GM12878 (cell line): ENCODE results near the gene WDR76. TPM values are rescaled to one million over a fixed set of nuclear protein-coding genes. Genes with fewer than 3 reads are reported as not detected.
A peak's percentile ranks its signal among the peaks of the same experiment; 100 is the strongest.

Experiments
- BACH1 ChIP-seq: fragments of 450-650 bp; IDR thresholded peaks from 2 replicates; pipeline ENCODE4 v1.6.1; 2017; ENCODE audit warnings: mild to moderate bottlenecking, borderline replicate concordance
- CBX5 ChIP-seq: sonication (generic); IDR thresholded peaks from 2 replicates; pipeline ENCODE4 v1.6.1; 2016; ENCODE audit warnings: low read depth, moderate library complexity, mild to moderate bottlenecking, inconsistent platforms
- CEBPB ChIP-seq, 2 experiments: fragments of 150-350 bp in 1 of 2; IDR thresholded peaks; 2 replicates each; pipeline ENCODE4 v1.6.1; 2012 to 2014; ENCODE audit warnings: low read depth in 2 of 2, low read length in 2 of 2, borderline replicate concordance in 1 of 2, inconsistent platforms in 1 of 2
- EP300 ChIP-seq, 2 experiments: fragments of 150-350 bp in 1 of 2; IDR thresholded peaks; 2 replicates each; pipeline ENCODE4 v1.6.1; 2011 to 2012; ENCODE audit warnings: low read depth in 2 of 2, low read length in 2 of 2, borderline replicate concordance in 1 of 2, improper control_type of control experiment in 1 of 2, inconsistent platforms in 1 of 2; ENCODE audit not compliant: control insufficient read depth in 1 of 2
- ESRRA ChIP-seq: IDR thresholded peaks from 2 replicates; pipeline ENCODE4 v1.6.1; 2012; ENCODE audit warnings: mild to moderate bottlenecking, low read length, improper control_type of control experiment
- HCFC1 ChIP-seq: fragments of 150-350 bp; IDR thresholded peaks from 2 replicates; pipeline ENCODE4 v1.6.1; 2014; ENCODE audit warnings: low read length
- KLF5 ChIP-seq: fragments of 450-650 bp; IDR thresholded peaks from 2 replicates; pipeline ENCODE4 v1.6.1; 2014; ENCODE audit warnings: mild to moderate bottlenecking; ENCODE audit not compliant: partially characterized antibody
- PML ChIP-seq: IDR thresholded peaks from 2 replicates; pipeline ENCODE4 v1.6.1; 2012; ENCODE audit warnings: low read length, inconsistent platforms
- RAD51 ChIP-seq: fragments of 450-650 bp; IDR thresholded peaks from 2 replicates; pipeline ENCODE4 v1.6.1; 2016; ENCODE audit warnings: moderate library complexity, mild to moderate bottlenecking, inconsistent platforms
- SIX5 ChIP-seq: IDR thresholded peaks from 2 replicates; pipeline ENCODE4 v1.6.1; 2011; ENCODE audit warnings: mild to moderate bottlenecking, low read depth, low read length, moderate library complexity; ENCODE audit not compliant: severe bottlenecking
- SMAD1 ChIP-seq: fragments of 450-650 bp; IDR thresholded peaks from 2 replicates; pipeline ENCODE4 v1.6.1; 2018; ENCODE audit warnings: mild to moderate bottlenecking, low read depth; ENCODE audit not compliant: partially characterized antibody
- TARDBP ChIP-seq: IDR thresholded peaks from 2 replicates; pipeline ENCODE4 v1.6.1; 2016; ENCODE audit warnings: borderline replicate concordance
- YBX1 ChIP-seq: fragments of 450-650 bp; IDR thresholded peaks from 2 replicates; pipeline ENCODE4 v1.6.1; 2016; ENCODE audit warnings: antibody characterized with exemption
- ZNF687 ChIP-seq: fragments of 450-650 bp; IDR thresholded peaks from 2 replicates; pipeline ENCODE4 v1.6.1; 2017; ENCODE audit warnings: mild to moderate bottlenecking, moderate library complexity
- polyA plus RNA-seq, 11 experiments: library from polyadenylated mRNA; depleted of rRNA in 4 of 11; unstranded in 6 of 11; stranded (reverse) in 5 of 11; fragments of >200 nt; fragmentation: Nextera tagmentation in 4 of 11; fragmentation: Illumina TruSeq in 1 of 11; extraction: Ambion mirVana in 4 of 11; extraction: Trizol in 1 of 11; gene quantifications; 1 replicate in 1 of 11; 2 replicates in 10 of 11; pipeline versions ENCODE4 v1.2.1 to v1.2.3, GENCODE V29; 2011 to 2016; ENCODE audit warnings: inconsistent platforms in 2 of 11, missing spikeins in 2 of 11, low read depth in 1 of 11
- total RNA-seq, 4 experiments: library from RNA; depleted of rRNA in 3 of 4; stranded (reverse); fragments of >200 nt in 3 of 4; fragmentation: Illumina TruSeq in 1 of 4; extraction: Trizol in 1 of 4; gene quantifications; 2 replicates each; pipeline versions ENCODE4 v1.2.1 to v1.2.3, GENCODE V29; 2013 to 2021
- TF ChIP-seq, protein P1 (sequence below): fragments of 450-650 bp; IDR thresholded peaks from 2 replicates; pipeline ENCODE4 v1.6.1; 2017; ENCODE audit warnings: mild to moderate bottlenecking, low read depth, inconsistent platforms; ENCODE audit not compliant: poor library complexity, severe bottlenecking
- TF ChIP-seq, protein P2 (sequence below): fragments of 450-650 bp; IDR thresholded peaks from 2 replicates; pipeline ENCODE4 v1.6.1; 2017; ENCODE audit warnings: borderline replicate concordance
- TF ChIP-seq, protein P3 (sequence below): fragments of 150-350 bp; IDR thresholded peaks from 2 replicates; pipeline ENCODE4 v1.6.1; 2014; ENCODE audit warnings: mild to moderate bottlenecking, low read depth, low read length
- TF ChIP-seq, protein P4 (sequence below): fragments of 450-650 bp; IDR thresholded peaks from 2 replicates; pipeline ENCODE4 v1.6.1; 2014; ENCODE audit warnings: mild to moderate bottlenecking
- TF ChIP-seq, protein P5 (sequence below): IDR thresholded peaks from 2 replicates; pipeline ENCODE4 v1.6.1; 2012; ENCODE audit warnings: low read depth, low read length, improper control_type of control experiment

Gene WDR76
- total and polyA plus RNA-seq, 10 of the 15 experiments (the other 5 are each of a cell fraction or from before 2014, with no cell fraction given), result 8.0 to 59.7 (median 34.5) TPM

DNA sequence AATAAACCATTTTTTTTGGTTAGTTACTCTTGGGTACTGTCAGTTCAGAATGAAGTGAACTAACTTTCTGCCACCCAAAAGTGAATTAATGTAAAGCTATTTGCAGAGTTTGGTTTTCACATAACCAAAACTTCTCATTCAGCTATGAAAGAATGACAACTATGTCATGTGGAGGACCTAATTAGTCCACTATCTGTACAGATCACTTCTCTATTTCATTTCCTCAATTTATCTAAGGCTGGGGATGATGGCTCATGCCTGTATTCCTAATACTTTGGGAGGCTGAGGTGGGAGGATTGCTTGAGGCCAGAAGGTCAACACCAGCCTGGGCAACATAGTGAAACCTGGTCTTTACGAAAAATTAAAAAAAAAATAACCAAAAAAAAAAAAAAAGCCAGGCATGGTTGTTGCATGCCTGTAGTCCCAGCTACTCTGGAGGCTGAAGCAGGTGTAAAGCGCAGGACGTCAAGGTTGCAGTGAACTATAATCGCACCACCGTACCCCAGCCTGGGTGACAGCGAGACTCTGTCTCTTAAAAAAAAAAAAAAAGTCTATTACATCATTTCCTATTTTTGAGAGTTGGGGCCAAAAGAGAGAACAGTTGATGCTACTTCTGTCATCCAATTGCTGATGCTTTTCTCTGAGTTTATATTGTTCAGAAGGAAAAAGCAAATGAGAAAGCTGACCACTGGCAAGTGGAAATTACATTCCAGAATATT is 17.7 kb upstream of the WDR76 start (continued):
- TF ChIP-seq EP300 (IDR thresholded peaks at IDR 0.05; ENCODE audit: borderline replicate concordance in 1 of 2, control insufficient read depth in 1 of 2, low read depth in 2 of 2, low read length in 2 of 2), result peak; percentile 85 to 94; a peak in 3 of 4 replicates
- no peak for TF ChIP-seq SIX5
- TF ChIP-seq, protein P1, sequence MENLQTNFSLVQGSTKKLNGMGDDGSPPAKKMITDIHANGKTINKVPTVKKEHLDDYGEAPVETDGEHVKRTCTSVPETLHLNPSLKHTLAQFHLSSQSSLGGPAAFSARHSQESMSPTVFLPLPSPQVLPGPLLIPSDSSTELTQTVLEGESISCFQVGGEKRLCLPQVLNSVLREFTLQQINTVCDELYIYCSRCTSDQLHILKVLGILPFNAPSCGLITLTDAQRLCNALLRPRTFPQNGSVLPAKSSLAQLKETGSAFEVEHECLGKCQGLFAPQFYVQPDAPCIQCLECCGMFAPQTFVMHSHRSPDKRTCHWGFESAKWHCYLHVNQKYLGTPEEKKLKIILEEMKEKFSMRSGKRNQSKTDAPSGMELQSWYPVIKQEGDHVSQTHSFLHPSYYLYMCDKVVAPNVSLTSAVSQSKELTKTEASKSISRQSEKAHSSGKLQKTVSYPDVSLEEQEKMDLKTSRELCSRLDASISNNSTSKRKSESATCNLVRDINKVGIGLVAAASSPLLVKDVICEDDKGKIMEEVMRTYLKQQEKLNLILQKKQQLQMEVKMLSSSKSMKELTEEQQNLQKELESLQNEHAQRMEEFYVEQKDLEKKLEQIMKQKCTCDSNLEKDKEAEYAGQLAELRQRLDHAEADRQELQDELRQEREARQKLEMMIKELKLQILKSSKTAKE, result peak; percentile 67
- TF ChIP-seq ZNF687, result peak; percentile 43; the same call in 1 of the 2 replicates
- peak; percentile 28 for TF ChIP-seq SMAD1
- TF ChIP-seq, protein P2, sequence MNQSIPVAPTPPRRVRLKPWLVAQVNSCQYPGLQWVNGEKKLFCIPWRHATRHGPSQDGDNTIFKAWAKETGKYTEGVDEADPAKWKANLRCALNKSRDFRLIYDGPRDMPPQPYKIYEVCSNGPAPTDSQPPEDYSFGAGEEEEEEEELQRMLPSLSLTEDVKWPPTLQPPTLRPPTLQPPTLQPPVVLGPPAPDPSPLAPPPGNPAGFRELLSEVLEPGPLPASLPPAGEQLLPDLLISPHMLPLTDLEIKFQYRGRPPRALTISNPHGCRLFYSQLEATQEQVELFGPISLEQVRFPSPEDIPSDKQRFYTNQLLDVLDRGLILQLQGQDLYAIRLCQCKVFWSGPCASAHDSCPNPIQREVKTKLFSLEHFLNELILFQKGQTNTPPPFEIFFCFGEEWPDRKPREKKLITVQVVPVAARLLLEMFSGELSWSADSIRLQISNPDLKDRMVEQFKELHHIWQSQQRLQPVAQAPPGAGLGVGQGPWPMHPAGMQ, result no peak
- TF ChIP-seq, protein P3, sequence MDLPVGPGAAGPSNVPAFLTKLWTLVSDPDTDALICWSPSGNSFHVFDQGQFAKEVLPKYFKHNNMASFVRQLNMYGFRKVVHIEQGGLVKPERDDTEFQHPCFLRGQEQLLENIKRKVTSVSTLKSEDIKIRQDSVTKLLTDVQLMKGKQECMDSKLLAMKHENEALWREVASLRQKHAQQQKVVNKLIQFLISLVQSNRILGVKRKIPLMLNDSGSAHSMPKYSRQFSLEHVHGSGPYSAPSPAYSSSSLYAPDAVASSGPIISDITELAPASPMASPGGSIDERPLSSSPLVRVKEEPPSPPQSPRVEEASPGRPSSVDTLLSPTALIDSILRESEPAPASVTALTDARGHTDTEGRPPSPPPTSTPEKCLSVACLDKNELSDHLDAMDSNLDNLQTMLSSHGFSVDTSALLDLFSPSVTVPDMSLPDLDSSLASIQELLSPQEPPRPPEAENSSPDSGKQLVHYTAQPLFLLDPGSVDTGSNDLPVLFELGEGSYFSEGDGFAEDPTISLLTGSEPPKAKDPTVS, result no peak
- no peak for TF ChIP-seq CBX5
- TF ChIP-seq RAD51, result peak; percentile 91
- no peak for TF ChIP-seq YBX1
- TF ChIP-seq HCFC1, result no peak
- no peak for TF ChIP-seq PML
- TF ChIP-seq, protein P4, sequence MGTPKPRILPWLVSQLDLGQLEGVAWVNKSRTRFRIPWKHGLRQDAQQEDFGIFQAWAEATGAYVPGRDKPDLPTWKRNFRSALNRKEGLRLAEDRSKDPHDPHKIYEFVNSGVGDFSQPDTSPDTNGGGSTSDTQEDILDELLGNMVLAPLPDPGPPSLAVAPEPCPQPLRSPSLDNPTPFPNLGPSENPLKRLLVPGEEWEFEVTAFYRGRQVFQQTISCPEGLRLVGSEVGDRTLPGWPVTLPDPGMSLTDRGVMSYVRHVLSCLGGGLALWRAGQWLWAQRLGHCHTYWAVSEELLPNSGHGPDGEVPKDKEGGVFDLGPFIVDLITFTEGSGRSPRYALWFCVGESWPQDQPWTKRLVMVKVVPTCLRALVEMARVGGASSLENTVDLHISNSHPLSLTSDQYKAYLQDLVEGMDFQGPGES, result no peak
- TF ChIP-seq, protein P5, sequence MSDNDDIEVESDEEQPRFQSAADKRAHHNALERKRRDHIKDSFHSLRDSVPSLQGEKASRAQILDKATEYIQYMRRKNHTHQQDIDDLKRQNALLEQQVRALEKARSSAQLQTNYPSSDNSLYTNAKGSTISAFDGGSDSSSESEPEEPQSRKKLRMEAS, result no peak
- no peak for TF ChIP-seq KLF5
- peak; percentile 95; the same call in 1 of the 2 replicates for TF ChIP-seq BACH1
- no peak for TF ChIP-seq ESRRA
- no peak for TF ChIP-seq TARDBP
- no peak for TF ChIP-seq CEBPB (IDR thresholded peaks at IDR 0.05; ENCODE audit: borderline replicate concordance in 1 of 2, low read depth in 2 of 2, low read length in 2 of 2)
